GM12878 (cell line): ENCODE results near the gene MPRIP. TPM values are rescaled to one million over a fixed set of nuclear protein-coding genes. Genes with fewer than 3 reads are reported as not detected.

ENCODE experiments used
- ATAC-seq: fragments of 200-7000 bp; cut with Tn5 transposase; 3 replicates; pipeline ENCODE4 v1.9.1; 2020; ENCODE audit warnings: mild to moderate bottlenecking, moderate library complexity
- BruUV-seq: library from RNA; stranded (reverse); fragments of 400-500 nt; replicated peaks from 2 replicates; lab custom pipeline; 2021; lab: Mats Ljungman, UMichigan
- CTCF ChIA-PET: fragments of 300-600 bp; sonication (Branson Sonifier 250); formaldehyde crosslinking; extraction: SDS; loops from one replicate; lab custom pipeline; 2021; ENCODE audit warnings: inconsistent platforms; lab: Yijun Ruan, JAX
- POLR2A ChIA-PET: fragments of 350-600 bp; formaldehyde crosslinking; extraction: SDS; loops from one replicate; lab custom pipeline; 2021; ENCODE audit warnings: inconsistent platforms; lab: Charles Lee
- RAD21 ChIA-PET: fragments of 300-600 bp; sonication (Branson Sonifier 250); formaldehyde crosslinking; loops from one replicate; lab custom pipeline; 2023; ENCODE audit warnings: antibody characterized with exemption; ENCODE audit not compliant: unreplicated experiment; lab: Charles Lee
- SMC1A ChIA-PET: fragments of 300-600 bp; sonication (Branson Sonifier 250); formaldehyde crosslinking; loops from one replicate; lab custom pipeline; 2023; ENCODE audit not compliant: unreplicated experiment, uncharacterized antibody; lab: Charles Lee
- DNase-seq: peaks from one replicate; pipeline ENCODE4 v3.0.0-alpha.2; 2011; ENCODE audit warnings: low read depth, low spot score
- FAIRE-seq: peaks from 3 replicates; lab custom pipeline; 2011; peaks lifted over from hg19 to GRCh38; lab: Jason Lieb, UNC
- H2AFZ ChIP-seq: 2 replicates; pipeline ENCODE4 v1.6.0; 2011; ENCODE audit warnings: low read depth, low read length, control low read depth; ENCODE audit not compliant: control insufficient read depth
- H3K27ac ChIP-seq: 2 replicates; pipeline ENCODE4 v1.5.1; 2011; ENCODE audit warnings: control low read depth; ENCODE audit not compliant: control insufficient read depth, insufficient read depth
- H3K27me3 ChIP-seq, 2 experiments: replicated peaks in 1 of 2; 2 replicates each; pipeline versions ENCODE4 v1.6.0 to v1.6.1; 2011; ENCODE audit warnings: low read length in 1 of 2; ENCODE audit not compliant: control insufficient read depth in 2 of 2, insufficient read depth in 2 of 2
- H3K36me3 ChIP-seq, 2 experiments: 2 replicates each; pipeline ENCODE4 v1.5.1; 2011; ENCODE audit warnings: low read length in 1 of 2; ENCODE audit not compliant: control insufficient read depth in 2 of 2, insufficient read depth in 2 of 2
- H3K4me1 ChIP-seq: 2 replicates; pipeline ENCODE4 v1.6.1; 2011; ENCODE audit warnings: mild to moderate bottlenecking, low read length, moderate library complexity, mixed read lengths; ENCODE audit not compliant: control insufficient read depth, insufficient read depth
- H3K4me2 ChIP-seq: 2 replicates; pipeline ENCODE4 v1.6.0; 2011; ENCODE audit warnings: control low read depth; ENCODE audit not compliant: control insufficient read depth, insufficient read depth
- H3K4me3 ChIP-seq: fragments of 200-600 bp; sonication (generic); 2 replicates; pipeline ENCODE4 v1.5.1; 2016
- H3K79me2 ChIP-seq: 2 replicates; pipeline ENCODE4 v1.6.0; 2011; ENCODE audit warnings: low read length; ENCODE audit not compliant: control insufficient read depth, insufficient read depth
- H3K9ac ChIP-seq: 2 replicates; pipeline ENCODE4 v1.8.0; 2011; ENCODE audit warnings: low read length, control low read depth, mixed read lengths; ENCODE audit not compliant: control insufficient read depth, insufficient read depth
- H3K9me3 ChIP-seq: replicated peaks from 3 replicates; pipeline ENCODE4 v1.5.1; 2011; ENCODE audit warnings: mild to moderate bottlenecking, low read length; ENCODE audit not compliant: control insufficient read depth, insufficient read depth
- H4K20me1 ChIP-seq: 2 replicates; pipeline ENCODE4 v1.6.0; 2011; ENCODE audit not compliant: control insufficient read depth, insufficient read depth
- CEBPZ ChIP-seq: fragments of 150-350 bp; IDR thresholded peaks from 2 replicates; pipeline ENCODE4 v1.6.1; 2016; ENCODE audit warnings: low read depth, low read length
- CHD4 ChIP-seq: fragments of 200-600 bp; sonication (generic); IDR thresholded peaks from 2 replicates; pipeline ENCODE4 v1.6.1; 2016; ENCODE audit warnings: mild to moderate bottlenecking
- EED ChIP-seq: sonication (generic); IDR thresholded peaks from 2 replicates; pipeline ENCODE4 v1.6.1; 2016; ENCODE audit warnings: antibody characterized with exemption, low read depth
- EGR1 ChIP-seq, 2 experiments: IDR thresholded peaks; 1 replicate in 1 of 2; 2 replicates in 1 of 2; pipeline ENCODE4 v1.6.1; 2011 to 2012; ENCODE audit warnings: low read depth in 2 of 2, low read length in 2 of 2, borderline replicate concordance in 1 of 2, mild to moderate bottlenecking in 1 of 2, moderate library complexity in 1 of 2
- IKZF2 ChIP-seq, 2 experiments: fragments of 450-650 bp; IDR thresholded peaks; 2 replicates each; pipeline ENCODE4 v1.6.1; 2017; ENCODE audit warnings: mild to moderate bottlenecking in 2 of 2, moderate library complexity in 2 of 2
- MTA2 ChIP-seq: fragments of 450-650 bp; IDR thresholded peaks from 2 replicates; pipeline ENCODE4 v1.6.1; 2016; ENCODE audit warnings: low read depth, mild to moderate bottlenecking, moderate library complexity
- NR2C2 ChIP-seq: IDR thresholded peaks from 2 replicates; pipeline ENCODE4 v1.6.1; 2011; ENCODE audit warnings: borderline replicate concordance, low read depth; ENCODE audit not compliant: control insufficient read depth, insufficient read length
- WGBS: methylation state at CpG from one replicate; pipeline ENCODE4 v1.1.6; 2016; ENCODE audit warnings: low lambda C conversion rate; ENCODE audit not compliant: insufficient replicate concordance, insufficient coverage; ENCODE audit errors: missing lambda C conversion rate; 5-methylcytosine and 5-hydroxymethylcytosine counted together
- in situ Hi-C: fragments of 300-500 bp; cut with MboI; formaldehyde crosslinking; loops from 9 replicates; pipeline ENCODE4 v1.14.3; 2018; ENCODE audit warnings: mixed read lengths
- intact Hi-C: fragments of 100-400 bp; cut with micrococcal nuclease; formaldehyde crosslinking; loops from one replicate; pipeline ENCODE4 v1.14.2; 2022; ENCODE audit not compliant: unreplicated experiment
- polyA plus RNA-seq, 11 experiments: library from polyadenylated mRNA; depleted of rRNA in 4 of 11; unstranded in 6 of 11; stranded (reverse) in 5 of 11; fragments of >200 nt; fragmentation: Nextera tagmentation in 4 of 11; fragmentation: Illumina TruSeq in 1 of 11; extraction: Ambion mirVana in 4 of 11; extraction: Trizol in 1 of 11; gene quantifications; 1 replicate in 1 of 11; 2 replicates in 10 of 11; pipeline versions ENCODE4 v1.2.1 to v1.2.3, GENCODE V29; 2011 to 2016; ENCODE audit warnings: inconsistent platforms in 2 of 11, missing spikeins in 2 of 11, low read depth in 1 of 11
- total RNA-seq, 4 experiments: library from RNA; depleted of rRNA in 3 of 4; stranded (reverse); fragments of >200 nt in 3 of 4; fragmentation: Illumina TruSeq in 1 of 4; extraction: Trizol in 1 of 4; gene quantifications; 2 replicates each; pipeline versions ENCODE4 v1.2.1 to v1.2.3, GENCODE V29; 2013 to 2021

The MPRIP gene
- total and polyA plus RNA-seq, 10 of the 15 experiments (the other 5 are each of a cell fraction or from before 2014, with no cell fraction given) = 16.5 to 168 (median 71.7) TPM

DNA sequence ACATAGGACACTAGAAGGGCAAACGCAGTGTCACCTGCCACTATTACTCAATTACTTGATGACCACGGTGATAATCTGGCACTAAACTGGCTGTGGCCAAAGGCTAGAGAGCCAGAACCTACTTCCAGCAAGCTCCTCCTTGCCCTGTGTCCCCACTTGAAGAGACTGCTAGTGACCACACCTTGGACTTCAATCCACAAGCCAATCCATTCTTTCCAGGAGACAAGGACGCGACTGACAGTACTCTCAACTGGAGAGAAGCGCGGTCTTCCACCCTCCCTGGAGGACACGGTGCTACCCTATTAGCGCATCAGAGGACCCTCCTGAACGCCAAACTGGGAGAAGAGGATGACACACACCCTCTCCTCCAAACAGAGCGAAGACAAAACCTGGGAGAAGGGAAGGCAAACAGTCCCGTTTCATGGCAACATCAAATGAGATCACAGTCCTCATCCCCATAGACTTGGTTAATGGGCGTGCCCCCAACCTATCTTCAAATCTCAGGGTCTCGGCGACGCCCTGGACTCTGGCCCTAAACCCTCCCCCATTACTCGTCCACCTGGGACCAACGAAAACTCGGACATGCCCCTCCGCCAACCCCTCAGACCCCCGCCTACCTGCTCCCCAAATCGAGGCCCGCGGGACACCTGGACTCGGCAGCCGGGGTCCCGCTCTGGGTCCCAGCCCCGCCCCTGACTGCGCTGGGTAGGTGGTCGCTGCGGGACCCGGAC lies 194.2 kb downstream of the MPRIP start:
- no peak for DNase-seq
- Histone ChIP-seq H3K4me3 (peak overlapping the region; percentile 97), H3K27me3 (no peaks in the 10 kb centered on the region), H3K9ac (peak overlapping the region; percentile 99), H3K4me1 (peaks cover 6% of the 10 kb centered on the region), H3K27ac (peak overlapping the region; percentile 100), H3K4me2 (peak overlapping the region; percentile 84)
- TSS peak; percentile 88 for BruUV-seq
- intact Hi-C loops = loop anchor here (1.0 to 10.0 kb wide), 2 partner anchors 30 to 232 kb away; partner anchors contain the start of gene PLD6
- ChIA-PET CTCF (interaction anchor here (0.9 to 1.6 kb wide), 3 partner anchors 23 to 237 kb away, joined by 3 to 5 read pairs (median 4); no protein-coding TSS in a partner anchor), POLR2A (interaction anchor here (0.6 to 1.6 kb wide), 3 partner anchors 13 to 98 kb away, joined by 3 read pairs; no protein-coding TSS in a partner anchor)
- in situ Hi-C loops = no loop called here
- no peak for FAIRE-seq
- ATAC-seq = peak; percentile 37
- TF ChIP-seq IKZF2 (IDR thresholded peaks at IDR 0.05) = no peak
- TF ChIP-seq, all 136 proteins: peak for 0
- peak overlapping the region; percentile 100 for H2AFZ ChIP-seq
- H4K20me1 ChIP-seq = no peaks in the 10 kb centered on the region
- H3K36me3 ChIP-seq = peaks cover 0 to 5% of the 10 kb centered on the region in 2 experiments; a peak in 3 of 4 replicates
- RAD21 ChIA-PET = interaction anchor here (1.1 to 1.4 kb wide), 3 partner anchors 54 to 94 kb away, joined by 3 to 4 read pairs (median 3); no protein-coding TSS in a partner anchor
- H3K79me2 ChIP-seq = peaks cover 20% of the 10 kb centered on the region
- WGBS = 1% methylated on average over 31 of the region's 31 CpGs
- SMC1A ChIA-PET = interaction anchor here (0.6 to 1.4 kb wide), 4 partner anchors 8 to 76 kb away, joined by 3 to 5 read pairs (median 4); no protein-coding TSS in a partner anchor
- no peaks in the 10 kb centered on the region for H3K9me3 ChIP-seq

DNA sequence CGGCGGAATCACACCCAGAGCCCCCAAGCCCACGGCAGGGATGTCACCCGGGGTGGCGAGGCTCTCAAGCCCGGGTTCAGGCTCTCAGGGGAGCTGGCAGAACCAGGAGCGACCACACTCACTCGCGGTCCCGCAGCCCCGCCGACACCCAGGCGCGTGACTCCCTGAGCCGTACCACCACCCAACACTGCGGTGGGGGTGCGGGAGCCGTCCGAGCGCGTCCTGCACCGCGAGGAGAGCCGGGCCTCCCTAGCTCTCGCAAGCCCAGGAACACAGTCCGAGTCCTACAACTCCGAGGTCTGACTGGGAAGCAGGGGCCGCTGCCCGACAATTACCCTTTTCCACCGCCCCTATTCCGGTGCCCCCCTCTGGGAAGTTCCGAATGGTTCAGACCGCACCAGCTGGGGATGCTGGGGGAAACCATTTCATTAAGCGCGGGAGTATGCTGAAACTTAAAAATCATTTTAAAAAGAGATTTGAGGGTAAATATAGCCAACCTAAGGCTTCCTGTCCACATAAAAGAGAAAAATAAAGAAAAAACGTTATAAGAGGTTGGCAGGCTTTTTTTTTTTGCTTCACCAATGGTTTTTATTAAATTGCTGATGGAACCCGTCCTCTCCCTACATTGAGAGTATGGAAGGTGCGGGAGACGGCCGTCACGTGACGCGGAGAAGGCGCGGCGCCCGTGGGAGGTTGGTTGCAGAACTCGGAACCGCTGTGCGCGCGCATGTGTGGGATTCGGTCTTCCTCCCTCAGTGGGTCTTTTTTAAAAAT lies 195.0 kb downstream of the MPRIP start, which contains the start of gene FLCN:
Gene FLCN, minus strand, starts transcription at position 143 of the 774 bp plus-strand sequence. CDS start 9,031 bp downstream, outside the sequence.
- RAD21 ChIA-PET = interaction anchor here (1.3 to 1.4 kb wide), 3 partner anchors 54 to 196 kb away, joined by 3 read pairs; no protein-coding TSS in a partner anchor
- no TSS peak for BruUV-seq
- no peak for TF ChIP-seq CHD4
- TF ChIP-seq EED = no peak
- TF ChIP-seq MTA2 = peak; percentile 30
- TF ChIP-seq EGR1 (IDR thresholded peaks at IDR 0.05; ENCODE audit: borderline replicate concordance in 1 of 2, low read depth in 2 of 2, low read length in 2 of 2) = peak; percentile 27 to 73
- no peak for TF ChIP-seq CEBPZ
- TF ChIP-seq NR2C2 = no peak

More for the DNA sequence above, 195.0 kb downstream of the MPRIP start, which contains the start of gene FLCN:
- ChIA-PET POLR2A (interaction anchor here (0.5 to 1.6 kb wide), 3 partner anchors 14 to 74 kb away, joined by 3 to 6 read pairs (median 3); no protein-coding TSS in a partner anchor), CTCF (interaction anchor here (0.9 kb wide), 1 partner anchor 238 kb away, joined by 5 read pairs; no protein-coding TSS in a partner anchor), SMC1A (interaction anchor here (0.6 to 1.1 kb wide), 2 partner anchors 47 to 65 kb away, joined by 3 to 4 read pairs; no protein-coding TSS in a partner anchor)
- H3K9me3 ChIP-seq = no peaks in the 10 kb centered on the region
- DNase-seq (peak; percentile 65), FAIRE-seq (peak; percentile 61), ATAC-seq (peak; percentile 96)
- peak within 1 kb of the TSS; percentile 97 for H3K4me3 ChIP-seq
- H3K27ac ChIP-seq = peak within 1 kb of the TSS; percentile 100
- under 1% methylated on average over 53 of the region's 53 CpGs for WGBS
- peak within 1 kb of the TSS; percentile 88 for H3K4me2 ChIP-seq
- H3K79me2 ChIP-seq = peaks cover 20% of the 10 kb centered on the region
- no peaks in the 10 kb centered on the region; a peak in 1 of 4 replicates for H3K36me3 ChIP-seq
- H2AFZ ChIP-seq = peak within 1 kb of the TSS; percentile 100
- H3K27me3 ChIP-seq = no peaks in the 10 kb centered on the region
- peaks cover 6% of the 10 kb centered on the region for H3K4me1 ChIP-seq
- in situ Hi-C loops (no loop called here), intact Hi-C loops (loop anchor here (1.0 to 10.0 kb wide), 2 partner anchors 31 to 232 kb away; partner anchors contain the start of gene PLD6)
- no peaks in the 10 kb centered on the region for H4K20me1 ChIP-seq
- H3K9ac ChIP-seq = peak within 1 kb of the TSS; percentile 99
